Measurements from ENCODE around the gene CDR2.

The CDR2 gene

DNA sequence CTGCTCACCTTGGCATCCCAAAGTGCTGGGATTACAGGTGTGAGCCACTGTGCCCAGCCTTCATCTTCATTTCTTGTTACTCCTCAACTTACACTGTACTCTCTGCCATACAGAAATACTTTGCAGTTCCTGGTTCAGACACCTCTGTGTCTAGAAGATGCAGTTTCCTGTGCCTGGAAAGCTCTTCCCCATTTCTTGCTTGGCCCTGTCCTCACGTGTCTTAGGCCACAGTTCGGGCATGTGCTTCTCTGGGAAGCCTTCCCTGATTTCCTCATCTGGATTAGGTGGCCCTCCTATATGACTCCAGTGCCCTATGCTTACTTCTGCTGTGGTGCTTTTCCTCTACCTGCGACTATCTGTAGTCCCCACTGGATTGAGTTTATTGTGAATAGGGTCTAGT lies 26.5 kb upstream of the CDR2 start:
- Histone ChIP-seq H3K9me3 (ENCODE audit: control insufficient read depth, low read length) (no peaks in the 10 kb centered on the region), H3K4me1 (ENCODE audit: control insufficient read depth, insufficient read depth, low read length, poor library complexity, severe bottlenecking) (no peaks in the 10 kb centered on the region)
- 88 to 92% methylated on average over 2 to 3 of the region's 3 CpGs for WGBS, 2 experiments (ENCODE audit: insufficient coverage in 2 of 2)

DNA sequence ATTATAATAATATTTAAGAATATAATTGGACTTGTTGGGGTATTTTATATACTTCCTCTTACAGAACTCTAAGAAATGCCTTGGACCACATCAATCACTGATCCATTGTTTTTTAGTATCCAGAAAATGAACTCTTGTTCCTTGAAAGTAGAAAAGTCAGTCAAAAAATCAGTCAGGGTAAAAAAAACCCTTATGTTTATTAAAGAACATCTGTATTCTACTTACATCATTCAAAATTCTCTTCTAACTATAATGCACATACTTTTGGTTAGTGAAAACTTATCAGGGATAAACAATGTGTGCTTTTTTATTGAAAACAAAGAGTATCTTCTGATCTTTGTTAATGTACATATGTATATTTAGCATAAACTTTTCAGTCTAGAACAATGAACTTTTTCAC lies 23.5 kb upstream of the CDR2 start:
- Histone ChIP-seq H3K27ac (ENCODE audit: low read depth, low read length, severe bottlenecking) (no peak overlapping the region), H3K4me1 (ENCODE audit: control insufficient read depth, insufficient read depth, low read length, poor library complexity, severe bottlenecking) (no peaks in the 10 kb centered on the region), H3K36me3 (ENCODE audit: control insufficient read depth, insufficient read depth, low read length) (no peaks in the 10 kb centered on the region), H3K9me3 (ENCODE audit: control insufficient read depth, low read length) (no peaks in the 10 kb centered on the region), H3K4me3 (ENCODE audit: extremely low read depth, insufficient read depth, low read length, poor library complexity, severe bottlenecking) (no peak overlapping the region)

More for the DNA sequence above, 26.5 kb upstream of the CDR2 start:
- no peak overlapping the region for H3K27ac ChIP-seq (ENCODE audit: low read depth, low read length, severe bottlenecking)
- no peaks in the 10 kb centered on the region for H3K36me3 ChIP-seq (ENCODE audit: control insufficient read depth, insufficient read depth, low read length)
- H3K4me3 ChIP-seq (ENCODE audit: extremely low read depth, insufficient read depth, low read length, poor library complexity, severe bottlenecking) = no peak overlapping the region

DNA sequence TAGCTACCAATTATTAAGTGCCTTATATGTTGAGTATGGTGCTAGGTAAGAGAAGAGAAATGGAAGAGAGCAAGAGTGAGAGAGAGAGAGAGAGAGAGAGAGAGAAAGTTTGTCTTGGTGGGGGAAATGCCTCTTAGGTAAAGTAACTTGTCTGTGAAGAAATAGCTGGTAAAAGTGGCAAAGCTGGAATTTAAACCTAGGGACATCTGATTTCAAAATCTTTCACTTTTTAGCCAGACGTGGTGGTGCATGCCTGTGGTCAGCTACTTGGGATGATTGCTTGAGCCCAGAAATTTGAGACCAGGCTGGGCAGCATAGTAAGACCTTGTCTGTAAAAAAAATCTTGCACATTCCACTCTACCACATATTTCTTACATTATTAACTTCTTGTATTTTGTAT lies 23.0 kb upstream of the CDR2 start:
- H3K4me1 ChIP-seq (ENCODE audit: control insufficient read depth, insufficient read depth, low read length, poor library complexity, severe bottlenecking) = no peaks in the 10 kb centered on the region
- no peaks in the 10 kb centered on the region for H3K9me3 ChIP-seq (ENCODE audit: control insufficient read depth, low read length)
- no peak overlapping the region for H3K27ac ChIP-seq (ENCODE audit: low read depth, low read length, severe bottlenecking)
- no peak overlapping the region for H3K4me3 ChIP-seq (ENCODE audit: extremely low read depth, insufficient read depth, low read length, poor library complexity, severe bottlenecking)
- no CpG with 5 or more reads among the region's 1 CpG for WGBS, 2 experiments (ENCODE audit: insufficient coverage in 2 of 2)
- no peaks in the 10 kb centered on the region for H3K36me3 ChIP-seq (ENCODE audit: control insufficient read depth, insufficient read depth, low read length)

DNA sequence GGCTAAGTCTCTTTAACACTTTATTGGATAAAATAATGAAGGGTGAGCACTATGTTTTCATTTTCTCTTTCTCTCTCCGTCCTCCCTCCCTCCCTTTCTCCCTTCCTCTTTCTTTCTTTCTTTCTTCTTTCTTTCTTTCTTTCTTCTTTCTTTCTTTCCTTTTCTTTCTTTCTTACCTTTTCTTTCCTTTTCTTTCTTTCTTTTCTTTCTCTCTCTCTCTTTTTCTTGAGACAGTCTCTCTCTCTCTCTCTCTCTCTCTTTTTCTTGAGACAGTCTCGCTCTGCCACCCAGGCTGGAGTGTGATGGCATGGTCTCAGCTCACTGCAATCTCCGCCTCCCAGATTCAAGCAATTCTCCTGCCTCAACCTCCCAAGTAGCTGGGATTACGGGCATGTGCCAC lies 21.5 kb upstream of the CDR2 start:
- Histone ChIP-seq H3K4me3 (ENCODE audit: extremely low read depth, insufficient read depth, low read length, poor library complexity, severe bottlenecking) (no peak overlapping the region), H3K27ac (ENCODE audit: low read depth, low read length, severe bottlenecking) (no peak overlapping the region), H3K4me1 (ENCODE audit: control insufficient read depth, insufficient read depth, low read length, poor library complexity, severe bottlenecking) (no peaks in the 10 kb centered on the region), H3K9me3 (ENCODE audit: control insufficient read depth, low read length) (no peaks in the 10 kb centered on the region), H3K36me3 (ENCODE audit: control insufficient read depth, insufficient read depth, low read length) (no peaks in the 10 kb centered on the region)
- 92 to 100% methylated on average over 1 to 2 of the region's 4 CpGs for WGBS, 2 experiments (ENCODE audit: insufficient coverage in 2 of 2)

- WGBS, 2 experiments (ENCODE audit: insufficient coverage in 2 of 2) = no CpG with 5 or more reads among the region's 1 CpG
- Histone ChIP-seq H3K4me3 (ENCODE audit: extremely low read depth, insufficient read depth, low read length, poor library complexity, severe bottlenecking) (no peak overlapping the region), H3K27ac (ENCODE audit: low read depth, low read length, severe bottlenecking) (no peak overlapping the region), H3K36me3 (ENCODE audit: control insufficient read depth, insufficient read depth, low read length) (no peaks in the 10 kb centered on the region), H3K9me3 (ENCODE audit: control insufficient read depth, low read length) (no peaks in the 10 kb centered on the region), H3K4me1 (ENCODE audit: control insufficient read depth, insufficient read depth, low read length, poor library complexity, severe bottlenecking) (no peaks in the 10 kb centered on the region)
Measured at GRCh38 chr16:22394121-22394520, 19.7 kb upstream of the CDR2 start.

GRCh38 chr16:22388101-22388644 lies 13.8 kb upstream of the CDR2 start:
- WGBS, 2 experiments (ENCODE audit: insufficient coverage in 2 of 2) = 86 to 100% methylated on average over 2 of the region's 3 CpGs

DNA sequence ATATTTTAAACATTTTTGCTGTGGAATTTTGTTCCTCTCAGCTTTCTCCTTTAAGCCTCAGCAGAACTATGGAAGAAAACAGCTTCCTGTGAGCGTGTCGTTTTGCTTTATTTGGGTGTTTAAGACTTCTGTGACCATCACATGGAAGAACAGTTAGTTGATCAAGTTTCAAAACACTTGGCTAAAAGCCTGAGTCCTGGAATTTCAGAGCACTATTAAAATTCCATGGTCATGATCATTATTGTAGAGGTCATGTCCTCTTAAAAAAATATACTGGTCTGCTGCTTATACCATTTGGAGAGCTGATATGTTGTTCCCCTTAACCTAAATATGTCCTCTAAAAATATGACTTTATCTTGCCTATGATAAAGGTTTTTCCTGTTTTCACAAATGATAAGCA lies 12.6 kb upstream of the CDR2 start:
- H3K27ac ChIP-seq (ENCODE audit: low read depth, low read length, severe bottlenecking) = no peak overlapping the region
- no peak overlapping the region for H3K4me3 ChIP-seq (ENCODE audit: extremely low read depth, insufficient read depth, low read length, poor library complexity, severe bottlenecking)
- H3K4me1 ChIP-seq (ENCODE audit: control insufficient read depth, insufficient read depth, low read length, poor library complexity, severe bottlenecking) = no peaks in the 10 kb centered on the region
- no peaks in the 10 kb centered on the region for H3K36me3 ChIP-seq (ENCODE audit: control insufficient read depth, insufficient read depth, low read length)
- no CpG with 5 or more reads among the region's 2 CpGs for WGBS, 2 experiments (ENCODE audit: insufficient coverage in 2 of 2)
- no peaks in the 10 kb centered on the region for H3K9me3 ChIP-seq (ENCODE audit: control insufficient read depth, low read length)

More at GRCh38 chr16:22388101-22388644, 13.8 kb upstream of the CDR2 start:
- Histone ChIP-seq H3K4me1 (ENCODE audit: control insufficient read depth, insufficient read depth, low read length, poor library complexity, severe bottlenecking) (no peaks in the 10 kb centered on the region), H3K36me3 (ENCODE audit: control insufficient read depth, insufficient read depth, low read length) (no peaks in the 10 kb centered on the region), H3K27ac (ENCODE audit: low read depth, low read length, severe bottlenecking) (no peak overlapping the region), H3K9me3 (ENCODE audit: control insufficient read depth, low read length) (no peaks in the 10 kb centered on the region), H3K4me3 (ENCODE audit: extremely low read depth, insufficient read depth, low read length, poor library complexity, severe bottlenecking) (no peak overlapping the region)

- H3K36me3 ChIP-seq (ENCODE audit: control insufficient read depth, insufficient read depth, low read length) = no peaks in the 10 kb centered on the region
- no peak overlapping the region for H3K27ac ChIP-seq (ENCODE audit: low read depth, low read length, severe bottlenecking)
- no peak overlapping the region for H3K4me3 ChIP-seq (ENCODE audit: extremely low read depth, insufficient read depth, low read length, poor library complexity, severe bottlenecking)
- H3K4me1 ChIP-seq (ENCODE audit: control insufficient read depth, insufficient read depth, low read length, poor library complexity, severe bottlenecking) = no peaks in the 10 kb centered on the region
- H3K9me3 ChIP-seq (ENCODE audit: control insufficient read depth, low read length) = no peaks in the 10 kb centered on the region
- 91 to 100% methylated on average over 1 of the region's 3 CpGs for WGBS, 2 experiments (ENCODE audit: insufficient coverage in 2 of 2)
Measured at GRCh38 chr16:22385196-22385595, 10.8 kb upstream of the CDR2 start.

DNA sequence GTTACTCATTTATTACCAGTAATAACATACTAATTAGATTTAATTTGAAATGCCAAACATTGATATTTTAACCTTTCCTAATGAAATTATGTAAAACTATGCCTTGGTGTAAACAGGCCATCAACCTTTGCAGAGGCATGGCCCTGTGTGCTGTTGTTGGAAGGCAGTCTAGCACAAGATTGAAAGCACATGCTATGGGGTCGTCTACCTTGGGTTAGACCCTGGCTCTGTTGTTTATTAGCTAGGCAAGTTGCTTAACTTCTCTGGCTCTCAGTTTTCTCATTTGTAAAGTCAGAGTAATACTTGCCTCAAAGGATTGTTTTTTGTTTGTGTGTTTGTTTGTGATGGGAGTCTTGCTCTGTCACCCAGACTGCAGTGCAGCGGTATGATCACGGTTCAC lies 9.4 kb upstream of the CDR2 start:
- H3K4me1 ChIP-seq (ENCODE audit: control insufficient read depth, insufficient read depth, low read length, poor library complexity, severe bottlenecking) = no peaks in the 10 kb centered on the region
- H3K36me3 ChIP-seq (ENCODE audit: control insufficient read depth, insufficient read depth, low read length) = no peaks in the 10 kb centered on the region
- 100% methylated on average over 1 to 2 of the region's 3 CpGs for WGBS, 2 experiments (ENCODE audit: insufficient coverage in 2 of 2)
- H3K4me3 ChIP-seq (ENCODE audit: extremely low read depth, insufficient read depth, low read length, poor library complexity, severe bottlenecking) = no peak overlapping the region
- no peaks in the 10 kb centered on the region for H3K9me3 ChIP-seq (ENCODE audit: control insufficient read depth, low read length)
- no peak overlapping the region for H3K27ac ChIP-seq (ENCODE audit: low read depth, low read length, severe bottlenecking)

- Histone ChIP-seq H3K9me3 (ENCODE audit: control insufficient read depth, low read length) (no peaks in the 10 kb centered on the region), H3K4me1 (ENCODE audit: control insufficient read depth, insufficient read depth, low read length, poor library complexity, severe bottlenecking) (no peaks in the 10 kb centered on the region), H3K4me3 (ENCODE audit: extremely low read depth, insufficient read depth, low read length, poor library complexity, severe bottlenecking) (no peak overlapping the region), H3K27ac (ENCODE audit: low read depth, low read length, severe bottlenecking) (no peak overlapping the region), H3K36me3 (ENCODE audit: control insufficient read depth, insufficient read depth, low read length) (no peaks in the 10 kb centered on the region)
Measured at GRCh38 chr16:22381392-22381791, 7.0 kb upstream of the CDR2 start.

DNA sequence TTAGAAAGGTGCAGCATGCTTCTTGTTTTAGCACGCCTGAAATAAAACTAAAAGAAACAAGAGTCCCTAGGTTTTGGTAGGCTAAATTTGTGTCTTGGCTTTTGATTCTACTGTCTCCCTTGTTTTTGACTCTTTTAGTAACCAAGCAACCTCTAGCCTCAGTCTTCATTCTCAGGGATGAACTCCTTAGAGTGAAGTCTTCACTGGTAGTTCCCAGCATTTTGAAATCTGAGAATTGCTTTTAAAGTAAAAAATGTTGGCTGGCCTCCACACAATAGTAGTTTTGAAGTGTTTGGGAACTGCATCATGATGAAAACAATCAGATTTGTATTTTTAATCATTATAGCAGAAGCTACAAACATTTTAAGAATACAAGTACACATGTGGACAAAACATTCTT lies 6.1 kb upstream of the CDR2 start:
- Histone ChIP-seq H3K9me3 (ENCODE audit: control insufficient read depth, low read length) (no peaks in the 10 kb centered on the region), H3K4me3 (ENCODE audit: extremely low read depth, insufficient read depth, low read length, poor library complexity, severe bottlenecking) (no peak overlapping the region), H3K36me3 (ENCODE audit: control insufficient read depth, insufficient read depth, low read length) (no peaks in the 10 kb centered on the region), H3K4me1 (ENCODE audit: control insufficient read depth, insufficient read depth, low read length, poor library complexity, severe bottlenecking) (peaks cover under 1% of the 10 kb centered on the region), H3K27ac (ENCODE audit: low read depth, low read length, severe bottlenecking) (no peak overlapping the region)
- 100% methylated on average over 1 of the region's 1 CpG; no CpG with 5 or more reads in 1 of the 2 experiments for WGBS, 2 experiments (ENCODE audit: insufficient coverage in 2 of 2)
